Progenitor cell of endocrine pancreas (in vitro differentiated cells): ENCODE results near the gene KRAS. TPM values are rescaled to one million over a fixed set of nuclear protein-coding genes. Genes with fewer than 3 reads are reported as not detected.

Experiments used
- DNase-seq: peaks from one replicate; pipeline ENCODE4 v3.0.0; 2021; ENCODE audit warnings: low spot score; ENCODE audit not compliant: unreplicated experiment
- H3K27ac Mint-ChIP-seq: 2 replicates; pipeline ENCODE4 v1.8.0; 2021; ENCODE audit warnings: mild to moderate bottlenecking, moderate library complexity, mixed read lengths
- H3K27me3 Mint-ChIP-seq: 2 replicates; pipeline ENCODE4 v1.8.0; 2021; ENCODE audit warnings: mixed read lengths
- H3K36me3 Mint-ChIP-seq: 2 replicates; pipeline ENCODE4 v1.8.0; 2022; ENCODE audit warnings: mixed read lengths; ENCODE audit not compliant: insufficient read depth
- H3K4me1 Mint-ChIP-seq: 2 replicates; pipeline ENCODE4 v1.8.0; 2021; ENCODE audit warnings: low read depth, mixed read lengths
- H3K4me3 Mint-ChIP-seq: 2 replicates; pipeline ENCODE4 v1.8.0; 2021; ENCODE audit warnings: low read depth, mild to moderate bottlenecking, moderate library complexity, mixed read lengths
- H3K9me3 Mint-ChIP-seq: 2 replicates; pipeline ENCODE4 v1.8.0; 2021; ENCODE audit warnings: low read depth, mixed read lengths
- total RNA-seq: library from RNA; stranded (reverse); gene quantifications from 2 replicates; pipeline ENCODE4 v1.2.1, GENCODE V29; 2021
- TF ChIP-seq, protein P1 (sequence below): fragments of 200-600 bp; sonication (generic); IDR thresholded peaks from one replicate; pipeline ENCODE4 v1.5.0; 2021; ENCODE audit warnings: antibody characterized with exemption, mild to moderate bottlenecking; ENCODE audit not compliant: unreplicated experiment

Gene KRAS
- total RNA-seq, 1 donor from 2014 or later, result 87.7 TPM

GRCh38 chr12:25187781-25188180, 62.9 kb downstream of the KRAS start:
- no peaks in the 10 kb centered on the region for H3K9me3 Mint-ChIP-seq
- no peaks in the 10 kb centered on the region for H3K36me3 Mint-ChIP-seq
- no peak overlapping the region for H3K27ac Mint-ChIP-seq
- no peaks in the 10 kb centered on the region for H3K27me3 Mint-ChIP-seq
- peaks cover 2% of the 10 kb centered on the region for H3K4me1 Mint-ChIP-seq
- TF ChIP-seq, protein P1, sequence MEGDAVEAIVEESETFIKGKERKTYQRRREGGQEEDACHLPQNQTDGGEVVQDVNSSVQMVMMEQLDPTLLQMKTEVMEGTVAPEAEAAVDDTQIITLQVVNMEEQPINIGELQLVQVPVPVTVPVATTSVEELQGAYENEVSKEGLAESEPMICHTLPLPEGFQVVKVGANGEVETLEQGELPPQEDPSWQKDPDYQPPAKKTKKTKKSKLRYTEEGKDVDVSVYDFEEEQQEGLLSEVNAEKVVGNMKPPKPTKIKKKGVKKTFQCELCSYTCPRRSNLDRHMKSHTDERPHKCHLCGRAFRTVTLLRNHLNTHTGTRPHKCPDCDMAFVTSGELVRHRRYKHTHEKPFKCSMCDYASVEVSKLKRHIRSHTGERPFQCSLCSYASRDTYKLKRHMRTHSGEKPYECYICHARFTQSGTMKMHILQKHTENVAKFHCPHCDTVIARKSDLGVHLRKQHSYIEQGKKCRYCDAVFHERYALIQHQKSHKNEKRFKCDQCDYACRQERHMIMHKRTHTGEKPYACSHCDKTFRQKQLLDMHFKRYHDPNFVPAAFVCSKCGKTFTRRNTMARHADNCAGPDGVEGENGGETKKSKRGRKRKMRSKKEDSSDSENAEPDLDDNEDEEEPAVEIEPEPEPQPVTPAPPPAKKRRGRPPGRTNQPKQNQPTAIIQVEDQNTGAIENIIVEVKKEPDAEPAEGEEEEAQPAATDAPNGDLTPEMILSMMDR, result no peak
- H3K4me3 Mint-ChIP-seq, result no peak overlapping the region
- no peak for DNase-seq

GRCh38 chr12:25186788-25187402, 63.8 kb downstream of the KRAS start:
- Mint-ChIP-seq H3K9me3 (no peaks in the 10 kb centered on the region), H3K4me1 (peaks cover 2% of the 10 kb centered on the region), H3K4me3 (no peak overlapping the region), H3K36me3 (no peaks in the 10 kb centered on the region), H3K27ac (no peak overlapping the region), H3K27me3 (no peaks in the 10 kb centered on the region)
- TF ChIP-seq, protein P1, result no peak
- no peak for DNase-seq

GRCh38 chr12:25186038-25186787, 64.5 kb downstream of the KRAS start:
- no peak overlapping the region for H3K27ac Mint-ChIP-seq
- no peaks in the 10 kb centered on the region for H3K27me3 Mint-ChIP-seq
- no peaks in the 10 kb centered on the region for H3K9me3 Mint-ChIP-seq
- TF ChIP-seq, protein P1, result no peak
- peaks cover 2% of the 10 kb centered on the region for H3K4me1 Mint-ChIP-seq
- no peak overlapping the region for H3K4me3 Mint-ChIP-seq
- DNase-seq, result no peak
- no peaks in the 10 kb centered on the region for H3K36me3 Mint-ChIP-seq

- peaks cover 2% of the 10 kb centered on the region for H3K4me1 Mint-ChIP-seq
- peaks cover 1% of the 10 kb centered on the region for H3K36me3 Mint-ChIP-seq
- no peak overlapping the region for H3K27ac Mint-ChIP-seq
- TF ChIP-seq, protein P1, result no peak
- peaks cover 7% of the 10 kb centered on the region for H3K9me3 Mint-ChIP-seq
- no peaks in the 10 kb centered on the region for H3K27me3 Mint-ChIP-seq
- no peak for DNase-seq
- H3K4me3 Mint-ChIP-seq, result no peak overlapping the region
Observed at GRCh38 chr12:25184132-25184531, 66.6 kb downstream of the KRAS start.

DNA sequence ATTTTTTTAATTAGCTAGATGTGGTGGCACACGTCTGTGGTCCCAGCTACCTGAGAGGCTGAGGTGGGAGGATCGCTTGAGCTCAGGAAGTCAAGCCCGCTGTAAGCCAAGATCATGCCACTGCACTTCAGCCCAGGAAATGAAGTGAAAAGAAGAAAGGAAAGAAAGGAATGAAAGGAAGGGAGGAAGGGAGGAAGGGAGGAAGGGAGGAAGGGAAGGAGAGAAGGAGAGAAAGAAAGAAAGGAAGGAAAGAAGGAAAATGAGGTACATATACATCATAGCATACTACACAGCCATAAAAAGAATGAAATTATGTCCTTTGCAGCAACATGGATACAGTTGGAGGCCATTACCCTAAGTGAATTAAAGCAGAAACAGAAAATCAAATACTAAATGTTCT, 68.0 kb downstream of the KRAS start:
- Mint-ChIP-seq H3K9me3 (peaks cover 7% of the 10 kb centered on the region), H3K27ac (no peak overlapping the region), H3K36me3 (peaks cover 1% of the 10 kb centered on the region), H3K27me3 (no peaks in the 10 kb centered on the region), H3K4me1 (no peaks in the 10 kb centered on the region), H3K4me3 (no peak overlapping the region)
- DNase-seq, result no peak
- TF ChIP-seq, protein P1, result no peak
